Hippocampal formation (tissue), 2 donors: ENCODE results near the gene CKLF.
A peak's percentile ranks its signal among the peaks of the same experiment; 100 is the strongest.

Experiments used
- DNase-seq, 2 donors: peaks; one replicate each; lab custom pipeline; 2025; lab: John Stamatoyannopoulos, UW

Gene CKLF

GRCh38 chr16:66517586-66518263 is 34.7 kb upstream of the CKLF start:
- DNase-seq = no peak

DNA sequence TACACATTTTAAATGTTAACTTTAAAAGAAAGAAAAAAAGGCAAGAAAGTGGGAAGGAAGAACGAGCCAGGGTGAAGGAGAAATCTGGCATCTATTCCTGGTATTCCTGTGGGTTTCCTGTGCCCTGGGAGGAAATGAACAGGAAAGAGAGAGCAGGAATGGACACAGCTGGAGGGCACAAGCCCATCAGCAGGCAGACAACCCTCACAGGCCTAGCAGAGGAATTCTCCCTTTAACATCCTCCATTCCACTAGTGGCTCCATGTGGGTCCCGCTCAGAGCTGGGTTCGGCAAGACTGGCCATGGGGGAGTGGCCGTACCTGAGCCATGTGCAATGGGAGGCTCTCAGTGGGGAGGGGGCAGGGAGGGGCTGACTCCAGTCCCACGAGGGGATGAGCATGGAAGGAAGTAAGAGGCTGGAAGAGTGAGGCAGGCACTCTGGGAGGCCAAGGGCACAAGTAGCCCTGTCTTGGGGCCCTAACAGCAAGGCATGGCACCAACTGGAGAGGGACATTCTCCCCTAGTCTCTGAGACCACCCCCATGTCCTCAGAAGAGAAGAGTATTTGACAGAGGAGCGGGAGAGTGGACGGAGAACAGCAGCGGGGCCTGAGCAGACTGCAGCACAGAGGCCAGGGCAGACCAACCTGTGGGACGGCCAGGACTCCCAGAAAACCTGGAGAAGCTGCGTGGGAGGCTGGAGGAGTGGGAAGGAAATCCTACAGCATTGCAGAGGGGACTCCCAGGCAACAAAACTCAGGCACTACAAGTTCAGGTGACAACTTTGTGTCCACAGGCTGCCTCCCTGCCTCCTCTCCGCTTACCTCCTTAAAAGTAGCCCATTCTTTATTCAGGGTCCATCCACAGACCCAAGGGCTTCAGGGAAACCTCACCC is 32.6 kb upstream of the CKLF start:
- DNase-seq = no peak

DNA sequence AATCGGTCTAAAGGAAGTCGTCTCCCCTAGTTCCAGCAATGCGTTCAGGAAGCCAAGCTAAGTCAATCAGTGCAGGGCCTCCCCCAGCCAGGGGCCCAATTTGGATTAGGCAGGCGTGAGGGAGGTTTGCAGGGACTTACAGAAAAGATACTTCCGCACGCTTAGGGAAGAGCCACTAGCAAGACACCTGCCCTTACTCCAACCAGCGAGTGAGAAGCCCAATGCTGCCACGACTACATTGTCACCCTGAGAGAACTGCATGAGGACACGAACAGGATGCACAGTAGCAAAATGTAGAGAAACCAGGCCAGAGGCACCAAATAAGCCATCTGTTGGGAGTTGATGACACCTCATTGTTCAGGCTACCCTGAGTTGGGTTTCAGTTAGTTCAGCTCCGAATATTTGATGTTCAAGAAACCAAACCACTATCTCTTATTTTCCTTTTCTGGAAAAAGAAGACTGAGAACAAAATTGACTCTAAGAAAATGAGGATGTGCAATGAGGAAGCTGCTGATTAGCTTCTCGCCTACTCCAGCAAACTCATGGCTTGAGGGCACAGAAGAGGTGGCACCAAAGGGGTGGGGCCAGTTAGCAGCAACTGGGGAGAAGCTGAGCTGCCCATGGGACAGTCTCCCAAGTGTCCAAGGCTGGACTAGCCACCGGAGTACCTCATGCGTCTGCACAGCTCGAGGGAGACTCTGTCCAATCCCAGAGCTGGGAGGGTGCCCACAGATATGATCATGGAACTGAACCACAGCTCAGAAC is 31.8 kb upstream of the CKLF start:
- peak in 1 of 2 donors; percentile 27 for DNase-seq

- DNase-seq = no peak
These were observed 31.1 kb upstream of the CKLF start for GRCh38 chr16:66521252-66521713.

DNA sequence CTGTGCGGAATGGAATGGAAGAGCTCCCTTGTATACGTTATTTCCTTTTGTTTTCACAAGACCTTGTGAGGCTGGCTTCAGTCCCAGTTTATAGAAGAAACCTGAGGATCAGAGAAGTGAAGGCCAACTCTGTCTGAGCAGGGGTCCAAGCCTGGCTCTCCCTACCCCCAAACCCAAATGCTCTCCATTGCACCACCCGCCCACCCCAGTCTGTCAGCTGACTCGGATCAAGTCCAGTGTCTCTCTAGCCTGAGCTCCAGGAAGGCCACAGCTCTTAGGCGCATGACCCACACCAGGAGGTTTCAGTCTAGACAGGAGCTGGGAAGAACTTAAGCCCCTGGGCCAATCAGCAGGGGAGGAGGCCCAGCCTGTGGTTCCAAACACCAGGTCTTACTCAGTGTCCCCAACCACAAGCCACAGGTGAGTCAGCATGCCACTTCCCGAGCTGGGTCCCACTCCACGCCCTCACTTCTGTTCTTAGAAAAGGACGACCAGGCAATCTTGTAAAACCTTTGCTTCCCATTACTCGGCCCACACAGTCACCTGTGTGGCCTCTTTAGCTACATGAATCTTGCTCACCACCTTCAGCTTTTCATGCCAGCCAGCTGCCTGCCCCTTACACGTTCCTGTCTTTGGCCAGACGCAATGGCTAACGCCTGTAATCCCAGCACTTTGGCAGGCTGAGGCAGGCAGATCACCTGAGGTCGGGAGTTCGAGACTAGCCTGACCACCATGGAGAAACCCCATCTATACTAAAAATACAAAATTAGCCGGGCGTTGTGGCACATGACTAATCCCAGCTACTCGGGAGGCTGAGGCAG is 30.2 kb upstream of the CKLF start:
- DNase-seq = peak in 1 of 2 donors; percentile 28

DNA sequence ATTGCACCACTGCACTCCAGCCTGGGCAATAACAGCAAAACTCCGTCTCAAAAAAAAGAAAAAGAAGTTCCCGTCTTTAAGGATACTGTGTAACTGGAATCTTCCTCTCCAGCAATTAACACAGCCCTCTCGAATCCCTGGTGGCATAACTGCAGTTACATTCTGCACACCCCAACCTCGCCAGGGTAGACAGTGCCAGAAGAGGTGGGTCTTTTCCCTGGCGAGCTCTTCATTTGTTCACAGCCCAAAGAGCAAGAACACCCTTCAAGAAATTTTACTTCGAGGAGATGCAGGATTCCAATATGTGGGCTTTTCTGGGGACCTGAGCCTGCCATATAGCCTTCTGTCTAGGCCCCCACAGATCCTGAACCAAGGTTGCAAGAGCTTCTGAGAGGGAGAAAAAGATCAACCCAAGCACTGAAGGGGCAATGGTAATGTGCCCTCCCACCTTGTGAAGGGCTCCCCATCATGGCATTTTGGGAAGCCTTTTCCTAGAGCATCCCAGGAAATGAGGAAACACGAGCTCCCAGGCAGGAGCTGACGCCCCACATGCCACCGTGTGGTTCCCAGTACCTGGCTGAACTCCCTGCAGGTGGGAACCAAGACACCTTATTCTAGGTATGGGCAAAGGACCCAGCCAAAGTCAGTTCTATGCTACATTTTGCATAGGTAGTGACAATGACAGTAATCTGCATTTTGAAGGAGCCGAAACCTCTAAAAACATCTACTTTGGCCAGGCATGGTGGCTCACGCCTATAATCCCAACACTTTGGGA is 29.4 kb upstream of the CKLF start:
- no peak for DNase-seq

GRCh38 chr16:66523861-66524354 is 28.5 kb upstream of the CKLF start:
- DNase-seq = no peak

- DNase-seq = peak in 1 of 2 donors; percentile 30
These were observed 27.7 kb upstream of the CKLF start for GRCh38 chr16:66524601-66525164.

DNA sequence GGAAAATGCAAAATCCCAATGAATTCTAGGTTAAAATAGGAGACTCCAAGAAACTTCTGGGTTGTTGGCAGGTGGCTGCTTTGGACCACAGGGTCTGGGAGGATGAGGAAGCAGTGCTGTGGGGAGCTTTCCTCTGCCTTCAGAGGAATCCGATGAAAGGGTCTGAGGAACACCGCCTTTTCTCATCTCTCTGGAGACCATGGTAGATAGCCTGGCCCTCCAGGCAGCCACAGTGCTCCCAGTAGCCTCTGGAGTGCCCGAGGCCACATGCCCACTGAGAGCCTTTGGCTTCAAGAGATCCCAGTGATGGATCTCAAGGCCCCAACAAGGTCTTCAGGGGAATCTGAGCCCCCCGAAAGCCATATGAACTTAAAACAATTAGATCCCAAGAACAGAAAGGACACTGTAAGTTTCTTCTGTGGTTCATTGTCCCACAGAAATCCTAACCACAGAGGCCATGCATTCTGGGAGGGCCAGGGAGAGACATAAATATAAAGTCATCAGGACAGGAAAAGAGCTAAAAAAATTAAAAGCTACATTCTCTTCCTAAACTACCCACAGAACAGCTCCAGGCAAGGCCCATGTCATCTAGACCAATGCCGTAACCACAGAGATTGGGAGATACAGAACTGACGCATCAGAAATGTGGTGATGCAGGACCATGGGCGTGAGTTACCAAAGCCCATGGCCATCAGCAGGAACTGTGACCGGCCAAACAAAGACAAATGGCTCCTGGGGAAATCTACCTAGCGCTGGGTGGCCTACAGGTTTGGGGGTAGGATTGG is 26.8 kb upstream of the CKLF start:
- no peak for DNase-seq

DNA sequence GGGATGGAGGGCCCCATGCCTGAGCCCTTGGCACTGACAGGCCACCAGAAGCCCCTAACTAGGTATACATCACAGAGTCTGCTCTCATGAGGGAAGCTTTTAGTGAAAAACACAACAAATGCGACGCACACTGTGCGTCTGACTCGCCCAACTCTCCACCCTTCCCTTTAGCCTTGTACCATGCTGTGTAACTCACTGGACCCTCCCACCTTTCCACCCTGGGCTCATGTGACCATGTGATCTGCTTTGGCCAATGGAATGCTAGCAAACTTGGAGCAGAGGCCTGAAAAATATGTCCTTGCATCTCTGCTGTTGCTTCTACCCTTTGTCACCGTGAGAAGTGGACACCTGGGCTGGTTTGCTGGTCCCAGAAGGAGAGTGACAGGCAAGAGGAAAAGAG is 24.1 kb upstream of the CKLF start:
- no peak for DNase-seq

GRCh38 chr16:66529475-66529874 is 22.9 kb upstream of the CKLF start:
- DNase-seq = no peak

DNA sequence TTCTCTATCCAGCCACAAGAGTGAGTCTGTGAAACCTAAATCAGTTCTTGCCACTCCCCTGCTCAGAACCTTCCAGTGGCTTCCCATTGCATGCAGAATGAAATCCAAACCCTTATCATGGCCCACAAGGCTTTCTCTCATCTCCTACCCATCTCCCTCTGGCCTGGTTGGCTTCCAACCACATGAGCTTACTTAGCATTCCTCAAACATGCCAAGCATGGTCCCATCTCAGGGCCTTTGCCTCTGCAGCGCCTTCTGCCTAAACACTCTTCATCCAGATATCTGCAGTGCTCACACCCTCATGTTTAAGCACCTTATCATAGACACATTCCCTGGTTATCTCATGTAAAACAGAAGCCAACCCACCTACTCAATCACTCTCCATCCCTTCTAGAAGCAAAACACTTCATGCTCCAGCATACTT is 18.0 kb upstream of the CKLF start:
- DNase-seq = no peak

GRCh38 chr16:66536525-66536924 is 15.9 kb upstream of the CKLF start:
- DNase-seq = no peak

- no peak for DNase-seq
These were observed 15.1 kb upstream of the CKLF start for GRCh38 chr16:66537236-66537635.

DNA sequence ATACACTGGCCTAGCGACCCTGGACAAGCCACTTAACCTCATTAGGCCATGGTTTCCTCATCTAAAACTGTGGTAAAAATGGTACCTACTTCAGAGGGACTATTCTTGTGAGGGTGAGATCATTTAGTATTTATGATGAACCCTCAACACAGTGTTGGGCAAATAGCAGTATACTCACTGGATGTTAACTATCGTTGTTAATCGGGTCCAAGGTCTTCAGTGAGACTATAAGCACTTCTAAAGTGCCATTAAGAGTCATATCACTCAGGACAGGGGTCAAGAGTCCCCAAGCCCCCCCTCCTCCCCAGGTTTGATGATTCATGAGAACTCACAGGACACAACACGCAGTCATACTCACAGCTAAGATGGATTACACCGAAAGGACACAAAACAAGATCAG is 13.5 kb upstream of the CKLF start:
- no peak for DNase-seq

DNA sequence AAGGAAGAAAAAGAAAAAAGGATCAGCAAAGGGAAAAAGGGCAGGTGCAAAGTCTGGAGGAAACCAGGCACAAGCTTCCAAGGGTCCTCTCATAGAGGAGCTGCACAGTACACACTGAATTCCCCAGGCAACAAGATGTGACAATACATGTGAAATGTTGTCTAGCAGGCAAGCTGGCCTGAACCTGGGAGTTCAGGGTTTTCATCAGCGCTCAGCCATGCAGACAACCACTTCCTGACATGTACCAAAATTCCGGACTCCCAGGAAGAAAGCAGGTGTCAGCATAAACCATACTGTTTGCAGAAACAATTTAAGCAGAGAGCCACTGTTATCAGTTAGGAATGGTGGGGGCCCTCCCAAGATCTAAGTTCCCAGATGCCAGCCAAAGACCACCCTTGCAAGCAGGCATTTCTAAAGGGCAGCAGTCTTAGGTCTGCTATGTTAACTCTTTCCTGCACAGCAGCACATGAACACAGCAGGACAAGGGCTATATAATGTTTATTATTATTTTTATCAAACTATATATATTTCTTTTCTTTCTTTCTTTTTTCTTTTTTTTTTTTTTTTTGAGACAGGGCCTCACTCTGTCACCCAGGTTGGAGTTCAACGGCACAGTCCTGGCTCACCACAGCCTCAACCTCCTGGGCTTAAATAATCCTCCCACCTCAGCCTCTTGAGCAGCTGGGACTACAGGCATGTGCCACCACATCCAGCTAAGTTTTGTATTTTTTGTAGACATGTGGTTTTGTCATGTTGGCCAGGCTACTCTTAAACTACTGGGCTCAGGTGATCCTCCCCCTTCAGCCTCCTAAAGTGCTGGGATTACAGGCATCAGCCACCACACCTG is 12.5 kb upstream of the CKLF start:
- DNase-seq = no peak

GRCh38 chr16:66541388-66542355 is 10.7 kb upstream of the CKLF start:
- no peak for DNase-seq
